K562 (cell line): ENCODE results near the gene KCTD16. TPM values are rescaled to one million over a fixed set of nuclear protein-coding genes. Genes with fewer than 3 reads are reported as not detected.

Experiments used
- FOXK1 ChIP-seq: sonication (generic); formaldehyde crosslinking; IDR thresholded peaks from 2 replicates; pipeline ENCODE4 v1.8.0; 2022; ENCODE audit warnings: missing genetic modification reagents, mild to moderate bottlenecking, borderline replicate concordance
- HDAC8 ChIP-seq: fragments of 450-650 bp; IDR thresholded peaks from 2 replicates; pipeline ENCODE4 v1.6.1; 2016; ENCODE audit warnings: mild to moderate bottlenecking, missing genetic modification characterization, moderate library complexity, missing compliant biosample characterization
- HLTF ChIP-seq: fragments of 450-650 bp; IDR thresholded peaks from 2 replicates; pipeline ENCODE4 v1.6.1; 2016
- NELFE ChIP-seq: IDR thresholded peaks from 2 replicates; pipeline ENCODE4 v1.6.1; 2011; ENCODE audit warnings: mild to moderate bottlenecking; ENCODE audit not compliant: insufficient read depth, insufficient read length
- SAP30 ChIP-seq: fragments of 200-600 bp; sonication (generic); IDR thresholded peaks from 2 replicates; pipeline ENCODE4 v1.6.1; 2012; ENCODE audit warnings: borderline replicate concordance, low read depth, mild to moderate bottlenecking, moderate library complexity, low read length, control low read depth, inconsistent platforms; ENCODE audit not compliant: insufficient read depth, poor library complexity, severe bottlenecking
- STAT5A ChIP-seq: IDR thresholded peaks from 2 replicates; pipeline ENCODE4 v1.6.1; 2012; ENCODE audit warnings: low read length, inconsistent platforms, borderline replicate concordance
- TEAD4 ChIP-seq, 2 experiments: sonication (generic) in 1 of 2; formaldehyde crosslinking in 1 of 2; IDR thresholded peaks; 2 replicates each; pipeline versions ENCODE4 v1.6.1 to v1.8.0; 2012 to 2022; ENCODE audit warnings: borderline replicate concordance in 1 of 2, inconsistent platforms in 1 of 2, low read length in 1 of 2, mild to moderate bottlenecking in 1 of 2, missing genetic modification reagents in 1 of 2
- polyA plus RNA-seq, 8 experiments: library from polyadenylated mRNA; depleted of rRNA in 4 of 8; stranded (reverse) in 5 of 8; unstranded in 3 of 8; fragments of >200 nt; fragmentation: Nextera tagmentation in 2 of 8; fragmentation: Illumina TruSeq in 1 of 8; extraction: Ambion mirVana in 2 of 8; extraction: Trizol in 1 of 8; gene quantifications; 2 replicates each; pipeline versions ENCODE4 v1.2.1 to v1.2.3, GENCODE V29; 2011 to 2014; ENCODE audit warnings: inconsistent platforms in 1 of 8, missing spikeins in 1 of 8
- total RNA-seq, 7 experiments: library from RNA; depleted of rRNA in 6 of 7; stranded (reverse); fragments of >200 nt in 6 of 7; fragmentation: Illumina TruSeq in 2 of 7; extraction: Trizol in 2 of 7; gene quantifications; 2 replicates each; pipeline versions ENCODE4 v1.2.1 to v1.2.3, GENCODE V29; 2011 to 2021; ENCODE audit warnings: low replicate concordance in 1 of 7
- TF ChIP-seq, protein P1 (sequence below): fragments of 450-650 bp; IDR thresholded peaks from 2 replicates; pipeline ENCODE4 v1.6.1; 2016; ENCODE audit warnings: low read depth
- TF ChIP-seq, protein P2 (sequence below): fragments of 250-450 bp; sonication (Bioruptor Pico); IDR thresholded peaks from 2 replicates; pipeline ENCODE4 v1.5.0; 2021; ENCODE audit warnings: mild to moderate bottlenecking, moderate library complexity
- TF ChIP-seq, protein P3 (sequence below): fragments of 250-450 bp; sonication (Bioruptor Pico); IDR thresholded peaks from 2 replicates; pipeline ENCODE4 v1.5.0; 2020; ENCODE audit warnings: mild to moderate bottlenecking
- TF ChIP-seq, protein P4 (sequence below): fragments of 450-650 bp; formaldehyde crosslinking; IDR thresholded peaks from 2 replicates; pipeline ENCODE4 v1.4.0; 2020; ENCODE audit warnings: mild to moderate bottlenecking, moderate library complexity
- TF ChIP-seq, protein P5 (sequence below): fragments of 450-650 bp; IDR thresholded peaks from 2 replicates; pipeline ENCODE4 v1.6.1; 2016; ENCODE audit warnings: low read depth, mild to moderate bottlenecking, moderate library complexity

The KCTD16 gene
- total and polyA plus RNA-seq, 9 of the 15 experiments (the other 6 are each of a cell fraction or from before 2014, with no cell fraction given), result 0.04 TPM; not detected in 8

DNA sequence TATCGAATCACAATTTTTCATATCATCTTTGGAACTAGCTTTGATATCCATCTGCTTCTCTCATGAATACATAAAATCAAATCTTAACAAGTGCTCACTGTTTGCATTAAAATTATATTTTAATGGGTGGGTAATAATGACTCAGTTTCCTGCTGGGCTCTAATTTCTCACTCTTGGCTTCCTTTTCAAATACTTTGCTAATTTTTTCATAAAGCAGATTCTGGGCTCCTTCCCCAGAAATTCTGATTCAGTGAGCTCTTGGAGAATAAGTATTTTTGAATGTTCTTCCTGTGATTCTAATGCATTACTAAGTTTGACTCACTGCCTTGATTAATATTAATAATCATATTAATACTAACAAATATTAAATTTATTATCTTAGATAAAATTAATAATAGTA lies 49.1 kb upstream of the KCTD16 start (continued):
- TF ChIP-seq, protein P1, sequence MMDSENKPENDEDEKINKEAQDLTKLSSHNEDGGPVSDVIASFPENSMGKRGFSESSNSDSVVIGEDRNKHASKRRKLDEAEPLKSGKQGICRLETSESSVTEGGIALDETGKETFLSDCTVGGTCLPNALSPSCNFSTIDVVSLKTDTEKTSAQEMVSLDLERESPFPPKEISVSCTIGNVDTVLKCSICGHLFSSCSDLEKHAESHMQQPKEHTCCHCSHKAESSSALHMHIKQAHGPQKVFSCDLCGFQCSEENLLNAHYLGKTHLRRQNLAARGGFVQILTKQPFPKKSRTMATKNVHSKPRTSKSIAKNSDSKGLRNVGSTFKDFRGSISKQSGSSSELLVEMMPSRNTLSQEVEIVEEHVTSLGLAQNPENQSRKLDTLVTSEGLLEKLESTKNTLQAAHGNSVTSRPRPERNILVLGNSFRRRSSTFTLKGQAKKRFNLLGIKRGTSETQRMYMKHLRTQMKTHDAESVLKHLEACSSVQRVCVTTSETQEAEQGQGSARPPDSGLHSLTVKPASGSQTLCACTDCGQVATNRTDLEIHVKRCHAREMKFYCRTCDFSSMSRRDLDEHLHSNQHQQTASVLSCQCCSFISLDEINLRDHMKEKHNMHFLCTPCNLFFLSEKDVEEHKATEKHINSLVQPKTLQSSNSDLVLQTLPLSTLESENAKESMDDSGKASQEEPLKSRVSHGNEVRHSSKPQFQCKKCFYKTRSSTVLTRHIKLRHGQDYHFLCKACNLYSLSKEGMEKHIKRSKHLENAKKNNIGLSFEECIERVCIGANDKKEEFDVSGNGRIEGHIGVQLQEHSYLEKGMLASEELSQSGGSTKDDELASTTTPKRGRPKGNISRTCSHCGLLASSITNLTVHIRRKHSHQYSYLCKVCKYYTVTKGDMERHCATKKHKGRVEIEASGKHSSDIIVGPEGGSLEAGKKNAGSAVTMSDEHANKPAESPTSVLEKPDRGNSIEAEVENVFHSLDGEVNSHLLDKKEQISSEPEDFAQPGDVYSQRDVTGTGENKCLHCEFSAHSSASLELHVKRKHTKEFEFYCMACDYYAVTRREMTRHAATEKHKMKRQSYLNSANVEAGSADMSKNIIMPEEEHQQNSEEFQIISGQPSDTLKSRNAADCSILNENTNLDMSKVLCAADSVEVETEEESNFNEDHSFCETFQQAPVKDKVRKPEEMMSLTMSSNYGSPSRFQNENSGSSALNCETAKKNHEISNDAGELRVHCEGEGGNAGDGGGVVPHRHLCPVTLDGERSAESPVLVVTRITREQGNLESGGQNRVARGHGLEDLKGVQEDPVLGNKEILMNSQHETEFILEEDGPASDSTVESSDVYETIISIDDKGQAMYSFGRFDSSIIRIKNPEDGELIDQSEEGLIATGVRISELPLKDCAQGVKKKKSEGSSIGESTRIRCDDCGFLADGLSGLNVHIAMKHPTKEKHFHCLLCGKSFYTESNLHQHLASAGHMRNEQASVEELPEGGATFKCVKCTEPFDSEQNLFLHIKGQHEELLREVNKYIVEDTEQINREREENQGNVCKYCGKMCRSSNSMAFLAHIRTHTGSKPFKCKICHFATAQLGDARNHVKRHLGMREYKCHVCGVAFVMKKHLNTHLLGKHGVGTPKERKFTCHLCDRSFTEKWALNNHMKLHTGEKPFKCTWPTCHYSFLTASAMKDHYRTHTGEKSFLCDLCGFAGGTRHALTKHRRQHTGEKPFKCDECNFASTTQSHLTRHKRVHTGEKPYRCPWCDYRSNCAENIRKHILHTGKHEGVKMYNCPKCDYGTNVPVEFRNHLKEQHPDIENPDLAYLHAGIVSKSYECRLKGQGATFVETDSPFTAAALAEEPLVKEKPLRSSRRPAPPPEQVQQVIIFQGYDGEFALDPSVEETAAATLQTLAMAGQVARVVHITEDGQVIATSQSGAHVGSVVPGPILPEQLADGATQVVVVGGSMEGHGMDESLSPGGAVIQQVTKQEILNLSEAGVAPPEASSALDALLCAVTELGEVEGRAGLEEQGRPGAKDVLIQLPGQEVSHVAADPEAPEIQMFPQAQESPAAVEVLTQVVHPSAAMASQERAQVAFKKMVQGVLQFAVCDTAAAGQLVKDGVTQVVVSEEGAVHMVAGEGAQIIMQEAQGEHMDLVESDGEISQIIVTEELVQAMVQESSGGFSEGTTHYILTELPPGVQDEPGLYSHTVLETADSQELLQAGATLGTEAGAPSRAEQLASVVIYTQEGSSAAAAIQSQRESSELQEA, result no peak
- no peak for TF ChIP-seq HLTF
- TF ChIP-seq FOXK1, result no peak
- TF ChIP-seq, protein P2, sequence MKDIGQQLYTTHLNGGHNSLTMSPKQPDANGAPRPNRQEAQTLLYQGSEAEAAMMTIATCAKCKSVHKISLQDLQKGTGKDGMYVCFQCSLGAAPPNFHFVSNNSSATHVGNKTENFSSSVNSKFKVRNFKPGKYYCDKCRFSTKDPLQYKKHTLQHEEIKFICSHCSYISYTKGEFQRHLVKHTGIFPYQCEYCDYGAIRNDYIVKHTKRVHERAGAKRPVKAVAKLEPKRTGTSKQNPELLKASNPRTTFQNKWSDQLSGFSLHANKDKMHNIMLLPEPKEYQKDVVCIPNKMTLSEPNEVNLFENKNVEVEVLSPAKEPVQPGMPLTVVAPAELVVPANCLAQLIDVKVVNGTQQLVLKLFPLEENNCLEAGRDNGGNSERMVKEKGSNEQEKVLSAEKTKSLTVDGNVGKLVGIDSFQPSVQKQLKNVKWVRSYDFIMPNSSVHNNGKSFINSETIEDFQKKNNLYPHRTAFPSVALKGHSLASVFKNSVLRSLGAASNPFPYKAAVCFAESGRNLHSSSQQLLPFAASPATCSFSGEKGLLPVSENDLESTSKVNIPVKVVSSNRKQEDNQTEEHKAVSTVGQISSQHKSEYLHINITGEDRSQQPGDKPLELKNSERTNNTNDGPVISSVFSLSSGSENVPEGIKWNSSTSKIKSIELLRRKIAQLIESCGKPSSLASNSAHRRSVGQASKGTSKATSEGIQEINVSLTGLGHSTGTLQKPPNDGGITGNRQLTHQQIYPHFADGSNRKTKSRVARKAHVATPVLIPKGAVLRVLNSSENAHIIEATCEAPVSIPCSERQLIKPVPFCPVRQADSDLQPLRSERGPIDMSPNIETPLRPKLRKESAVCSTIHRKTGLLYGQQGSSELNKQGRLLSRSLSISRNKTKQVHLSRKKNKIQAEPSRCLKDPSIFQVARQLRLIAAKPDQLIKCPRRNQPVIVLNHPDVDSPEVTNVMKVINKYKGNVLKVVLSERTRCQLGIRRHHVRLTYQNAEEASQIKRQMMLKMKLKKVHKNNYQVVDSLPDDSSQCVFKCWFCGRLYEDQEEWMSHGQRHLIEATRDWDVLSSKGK (CRISPR knock-in tag), result no peak
- TF ChIP-seq TEAD4 (IDR thresholded peaks at IDR 0.05; ENCODE audit: low read length), result no peak
- TF ChIP-seq TEAD4 (CRISPR knock-in tag; IDR thresholded peaks at IDR 0.05; ENCODE audit: borderline replicate concordance), result no peak
- no peak for TF ChIP-seq HDAC8
- no peak for TF ChIP-seq SAP30
- TF ChIP-seq, protein P3, sequence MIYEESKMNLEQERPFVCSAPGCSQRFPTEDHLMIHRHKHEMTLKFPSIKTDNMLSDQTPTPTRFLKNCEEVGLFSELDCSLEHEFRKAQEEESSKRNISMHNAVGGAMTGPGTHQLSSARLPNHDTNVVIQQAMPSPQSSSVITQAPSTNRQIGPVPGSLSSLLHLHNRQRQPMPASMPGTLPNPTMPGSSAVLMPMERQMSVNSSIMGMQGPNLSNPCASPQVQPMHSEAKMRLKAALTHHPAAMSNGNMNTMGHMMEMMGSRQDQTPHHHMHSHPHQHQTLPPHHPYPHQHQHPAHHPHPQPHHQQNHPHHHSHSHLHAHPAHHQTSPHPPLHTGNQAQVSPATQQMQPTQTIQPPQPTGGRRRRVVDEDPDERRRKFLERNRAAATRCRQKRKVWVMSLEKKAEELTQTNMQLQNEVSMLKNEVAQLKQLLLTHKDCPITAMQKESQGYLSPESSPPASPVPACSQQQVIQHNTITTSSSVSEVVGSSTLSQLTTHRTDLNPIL (CRISPR knock-in tag), result no peak
- no peak for TF ChIP-seq STAT5A
- TF ChIP-seq, protein P4, sequence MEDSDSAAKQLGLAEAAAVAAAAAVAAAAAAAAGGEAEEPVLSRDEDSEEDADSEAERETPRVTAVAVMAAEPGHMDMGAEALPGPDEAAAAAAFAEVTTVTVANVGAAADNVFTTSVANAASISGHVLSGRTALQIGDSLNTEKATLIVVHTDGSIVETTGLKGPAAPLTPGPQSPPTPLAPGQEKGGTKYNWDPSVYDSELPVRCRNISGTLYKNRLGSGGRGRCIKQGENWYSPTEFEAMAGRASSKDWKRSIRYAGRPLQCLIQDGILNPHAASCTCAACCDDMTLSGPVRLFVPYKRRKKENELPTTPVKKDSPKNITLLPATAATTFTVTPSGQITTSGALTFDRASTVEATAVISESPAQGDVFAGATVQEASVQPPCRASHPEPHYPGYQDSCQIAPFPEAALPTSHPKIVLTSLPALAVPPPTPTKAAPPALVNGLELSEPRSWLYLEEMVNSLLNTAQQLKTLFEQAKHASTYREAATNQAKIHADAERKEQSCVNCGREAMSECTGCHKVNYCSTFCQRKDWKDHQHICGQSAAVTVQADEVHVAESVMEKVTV (CRISPR knock-in tag), result no peak
- no peak for TF ChIP-seq NELFE
- TF ChIP-seq, protein P5, sequence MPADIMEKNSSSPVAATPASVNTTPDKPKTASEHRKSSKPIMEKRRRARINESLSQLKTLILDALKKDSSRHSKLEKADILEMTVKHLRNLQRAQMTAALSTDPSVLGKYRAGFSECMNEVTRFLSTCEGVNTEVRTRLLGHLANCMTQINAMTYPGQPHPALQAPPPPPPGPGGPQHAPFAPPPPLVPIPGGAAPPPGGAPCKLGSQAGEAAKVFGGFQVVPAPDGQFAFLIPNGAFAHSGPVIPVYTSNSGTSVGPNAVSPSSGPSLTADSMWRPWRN, result no peak
